HepG2 (cell line): ENCODE data around the gene PPP4C. TPM values are rescaled to one million over a fixed set of nuclear protein-coding genes. Genes with fewer than 3 reads are reported as not detected.

Source experiments
- ATF1 ChIP-seq: IDR thresholded peaks from 2 replicates; pipeline ENCODE4 v1.6.1; 2016; ENCODE audit warnings: mild to moderate bottlenecking, control low read depth
- CHD4 ChIP-seq: fragments of 200-600 bp; sonication (generic); IDR thresholded peaks from 2 replicates; pipeline ENCODE4 v1.7.0; 2017; ENCODE audit warnings: mild to moderate bottlenecking, low read length, borderline replicate concordance
- GLI4 ChIP-seq: sonication (generic); formaldehyde crosslinking; IDR thresholded peaks from 2 replicates; pipeline ENCODE4 v1.5.1; 2020; ENCODE audit warnings: missing genetic modification reagents, mild to moderate bottlenecking, moderate library complexity, borderline replicate concordance
- GPBP1L1 ChIP-seq: sonication (generic); formaldehyde crosslinking; IDR thresholded peaks from 2 replicates; pipeline ENCODE4 v1.5.0; 2020; ENCODE audit warnings: mild to moderate bottlenecking, missing genetic modification reagents
- HNRNPL ChIP-seq: fragments of 200-400 bp; formaldehyde crosslinking; IDR thresholded peaks from 2 replicates; pipeline ENCODE4 v1.6.1; 2017; ENCODE audit warnings: mild to moderate bottlenecking, low read depth, low read length
- HOXD1 ChIP-seq: sonication (generic); formaldehyde crosslinking; IDR thresholded peaks from 2 replicates; pipeline ENCODE4 v1.5.0; 2020; ENCODE audit warnings: missing genetic modification reagents
- IKZF4 ChIP-seq: sonication (generic); formaldehyde crosslinking; IDR thresholded peaks from 2 replicates; pipeline ENCODE4 v1.5.1; 2020; ENCODE audit warnings: borderline replicate concordance, mild to moderate bottlenecking, low read depth, missing genetic modification reagents; ENCODE audit errors: not compliant biosample characterization
- KLF11 ChIP-seq: IDR thresholded peaks from 2 replicates; pipeline ENCODE4 v1.6.1; 2016; ENCODE audit warnings: missing compliant biosample characterization
- NR2C2 ChIP-seq: sonication (generic); formaldehyde crosslinking; IDR thresholded peaks from 2 replicates; pipeline ENCODE4 v1.4.0; 2020; ENCODE audit warnings: missing genetic modification reagents, mild to moderate bottlenecking, moderate library complexity, borderline replicate concordance
- PAXIP1 ChIP-seq: sonication (generic); formaldehyde crosslinking; conservative IDR thresholded peaks from 2 replicates; pipeline ENCODE4 v1.4.0; 2020; ENCODE audit warnings: mild to moderate bottlenecking, missing genetic modification reagents, moderate library complexity
- RAD21 ChIP-seq: fragments of 450-650 bp; formaldehyde crosslinking; IDR thresholded peaks from 2 replicates; pipeline ENCODE4 v1.5.0; 2020; ENCODE audit warnings: mild to moderate bottlenecking
- SKIL ChIP-seq: sonication (generic); formaldehyde crosslinking; IDR thresholded peaks from 2 replicates; pipeline ENCODE4 v1.8.0; 2022; ENCODE audit warnings: missing genetic modification reagents, mild to moderate bottlenecking, moderate library complexity, borderline replicate concordance
- XBP1 ChIP-seq: sonication (generic); formaldehyde crosslinking; IDR thresholded peaks from 2 replicates; pipeline ENCODE4 v1.5.0; 2020; ENCODE audit warnings: missing genetic modification reagents
- ZBTB1 ChIP-seq: sonication (generic); formaldehyde crosslinking; IDR thresholded peaks from 2 replicates; pipeline ENCODE4 v1.4.0; 2020; ENCODE audit warnings: missing genetic modification reagents, borderline replicate concordance
- ZBTB33 ChIP-seq: sonication (generic); formaldehyde crosslinking; IDR thresholded peaks from 2 replicates; pipeline ENCODE4 v1.4.0; 2020; ENCODE audit warnings: missing genetic modification reagents
- ZFAT ChIP-seq: sonication (generic); formaldehyde crosslinking; conservative IDR thresholded peaks from 2 replicates; pipeline ENCODE4 v1.8.1; 2023; ENCODE audit warnings: missing genetic modification reagents, inconsistent platforms
- ZNF546 ChIP-seq: sonication (generic); formaldehyde crosslinking; conservative IDR thresholded peaks from 2 replicates; pipeline ENCODE4 v1.8.1; 2023; ENCODE audit warnings: mild to moderate bottlenecking, missing genetic modification reagents
- polyA plus RNA-seq, 8 experiments: library from polyadenylated mRNA; depleted of rRNA in 3 of 8; stranded (reverse) in 7 of 8; unstranded in 1 of 8; fragments of >200 nt; fragmentation: Illumina TruSeq in 4 of 8; extraction: Trizol in 4 of 8; gene quantifications; 2 replicates each; pipeline versions ENCODE4 v1.2.1 to v1.2.3, GENCODE V29; 2011 to 2016; ENCODE audit warnings: low read depth in 4 of 8, missing spikeins in 1 of 8, mixed read lengths in 1 of 8; ENCODE audit not compliant: insufficient read depth in 1 of 8
- total RNA-seq, 5 experiments: library from RNA; depleted of rRNA; stranded (reverse); fragments of >200 nt; fragmentation: Illumina TruSeq; extraction: Trizol; gene quantifications; 2 replicates each; pipeline ENCODE4 v1.2.3, GENCODE V29; 2016; ENCODE audit warnings: low read depth in 1 of 5
- TF ChIP-seq, protein P1 (sequence below): sonication (generic); formaldehyde crosslinking; IDR thresholded peaks from 2 replicates; pipeline ENCODE4 v1.5.0; 2020; ENCODE audit warnings: mild to moderate bottlenecking, low read depth, missing genetic modification reagents, borderline replicate concordance
- TF ChIP-seq, protein P2 (sequence below): sonication (generic); formaldehyde crosslinking; IDR thresholded peaks from 2 replicates; pipeline ENCODE4 v1.5.0; 2020; ENCODE audit warnings: missing genetic modification reagents

The PPP4C gene
- total and polyA plus RNA-seq, 2 of the 13 experiments (the other 11 are each of a cell fraction or from before 2014, with no cell fraction given), result 176 to 220 TPM

- TF ChIP-seq NR2C2 (CRISPR knock-in tag) (no peak), HNRNPL (no peak), IKZF4 (peak; percentile 26), SKIL (CRISPR knock-in tag) (no peak), GLI4 (no peak; the same call in 1 of the 2 replicates), GPBP1L1 (CRISPR knock-in tag) (no peak), KLF11 (CRISPR knock-in tag) (0 out of 2 replicates have a peak, but pooled peaks have one; percentile 15), ZNF546 (CRISPR knock-in tag) (no peak), ZBTB1 (no peak), ZBTB33 (CRISPR knock-in tag) (no peak), ZFAT (CRISPR knock-in tag) (no peak), PAXIP1 (CRISPR knock-in tag) (no peak; the same call in 1 of the 2 replicates), XBP1 (CRISPR knock-in tag) (no peak), ATF1 (CRISPR knock-in tag) (no peak), RAD21 (CRISPR knock-in tag) (no peak), HOXD1 (0 out of 2 replicates have a peak, but pooled peaks have one; percentile 32), CHD4 (no peak)
- TF ChIP-seq, protein P1, sequence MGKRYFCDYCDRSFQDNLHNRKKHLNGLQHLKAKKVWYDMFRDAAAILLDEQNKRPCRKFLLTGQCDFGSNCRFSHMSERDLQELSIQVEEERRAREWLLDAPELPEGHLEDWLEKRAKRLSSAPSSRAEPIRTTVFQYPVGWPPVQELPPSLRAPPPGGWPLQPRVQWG (CRISPR knock-in tag), result no peak
- TF ChIP-seq, protein P2, sequence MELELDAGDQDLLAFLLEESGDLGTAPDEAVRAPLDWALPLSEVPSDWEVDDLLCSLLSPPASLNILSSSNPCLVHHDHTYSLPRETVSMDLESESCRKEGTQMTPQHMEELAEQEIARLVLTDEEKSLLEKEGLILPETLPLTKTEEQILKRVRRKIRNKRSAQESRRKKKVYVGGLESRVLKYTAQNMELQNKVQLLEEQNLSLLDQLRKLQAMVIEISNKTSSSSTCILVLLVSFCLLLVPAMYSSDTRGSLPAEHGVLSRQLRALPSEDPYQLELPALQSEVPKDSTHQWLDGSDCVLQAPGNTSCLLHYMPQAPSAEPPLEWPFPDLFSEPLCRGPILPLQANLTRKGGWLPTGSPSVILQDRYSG, result no peak
Measured at GRCh38 chr16:30122604-30123160, 46.9 kb downstream of the PPP4C start (continued).
